Esophagus squamous epithelium (tissue), 5 donors: ENCODE data around the gene CCM2L. TPM values are rescaled to one million over a fixed set of nuclear protein-coding genes. Genes with fewer than 3 reads are reported as not detected.
"Not testable (repeated sequence)": the region's sequence is repeated elsewhere in the genome, so short reads cannot be mapped to it uniquely, and the experiment has no call there.

Source experiments
- DNase-seq: peaks from one replicate; lab custom pipeline; 2025; lab: John Stamatoyannopoulos, UW
- H3K27ac ChIP-seq, 4 donors: fragments of 200-600 bp; sonication (generic); one replicate each; pipeline ENCODE4 v1.5.1; 2016 to 2019; ENCODE audit warnings: mild to moderate bottlenecking in 1 of 4
- H3K27me3 ChIP-seq, 4 donors: fragments of 200-600 bp; sonication (generic); 1 replicate in 3 of 4; 2 replicates in 1 of 4; pipeline versions ENCODE4 v1.5.1 to v1.6.0; 2017 to 2021; ENCODE audit warnings: antibody characterized with exemption in 1 of 4
- H3K36me3 ChIP-seq, 3 donors: fragments of 200-600 bp; sonication (generic); one replicate each; pipeline ENCODE4 v1.5.1; 2016 to 2019
- H3K4me1 ChIP-seq, 3 donors: fragments of 200-600 bp; sonication (generic); one replicate each; pipeline ENCODE4 v1.5.1; 2017 to 2019
- H3K4me3 ChIP-seq, 4 donors: fragments of 200-600 bp; sonication (generic); 1 replicate in 3 of 4; 2 replicates in 1 of 4; pipeline ENCODE4 v1.5.1; 2016 to 2019; ENCODE audit warnings: mild to moderate bottlenecking in 2 of 4, moderate library complexity in 1 of 4
- H3K9me3 ChIP-seq, 3 donors: fragments of 200-600 bp; sonication (generic); one replicate each; pipeline ENCODE4 v1.5.1; 2016 to 2019
- CTCF ChIP-seq, 6 experiments: fragments of 450-650 bp in 4 of 6; fragments of 200-600 bp in 2 of 6; sonication (generic) in 2 of 6; IDR thresholded peaks; one replicate each; pipeline ENCODE4 v1.5.1; 2016 to 2019; ENCODE audit warnings: antibody characterized with exemption in 6 of 6, mild to moderate bottlenecking in 4 of 6, moderate library complexity in 4 of 6
- POLR2A ChIP-seq, 4 donors: fragments of 450-650 bp; IDR thresholded peaks; one replicate each; pipeline ENCODE4 v1.6.1; 2017; ENCODE audit warnings: antibody characterized with exemption in 4 of 4, mild to moderate bottlenecking in 4 of 4, moderate library complexity in 3 of 4
- WGBS, 2 donors: methylation state at CpG; one replicate each; pipeline ENCODE4 v1.1.5; 2018; 5-methylcytosine and 5-hydroxymethylcytosine counted together
- intact Hi-C: fragments of 100-400 bp; cut with DNase I; formaldehyde crosslinking; loops from one replicate; pipeline ENCODE4 v1.15.0; 2022
- total RNA-seq, 4 donors: library from RNA; depleted of rRNA; stranded (reverse); fragments of >200 nt; gene quantifications; one replicate each; pipeline ENCODE4 v1.1.0, GENCODE V29; 2016
- donor health status: DM: yes; HTN: yes; CAD: no.

CCM2L gene
- total RNA-seq, 4 donors from 2014 or later: 0.80 to 4.8 (median 3.1) TPM

GRCh38 chr20:32031007-32031958, 21.0 kb downstream of the CCM2L start:
- Histone ChIP-seq H3K4me1 (peaks cover 0 to 12% (median 9%) of the 10 kb centered on the region in 3 donors), H3K9me3 (no peaks in the 10 kb centered on the region), H3K27me3 (peaks cover 0 to 60% (median 2%) of the 10 kb centered on the region in 4 donors), H3K4me3 (peak overlapping the region in 3 of 4 donors; percentile 18 to 54 (median 21)), H3K27ac (no peak overlapping the region), H3K36me3 (no peaks in the 10 kb centered on the region)
- intact Hi-C loops: loop anchor here (5.0 kb wide), 1 partner anchor 61 kb away; no protein-coding TSS in a partner anchor
- TF ChIP-seq CTCF (IDR thresholded peaks at IDR 0.05): peak; percentile 80 to 98 (median 92)
- TF ChIP-seq POLR2A (IDR thresholded peaks at IDR 0.05): no peak
- WGBS, 2 donors: 21 to 28% methylated on average over 4 of the region's 59 CpGs
- no peak for DNase-seq

GRCh38 chr20:32033316-32033715, 23.1 kb downstream of the CCM2L start:
- H3K27ac ChIP-seq: no peak overlapping the region
- intact Hi-C loops: loop anchor here (5.0 kb wide), 1 partner anchor 59 kb away; no protein-coding TSS in a partner anchor

DNA sequence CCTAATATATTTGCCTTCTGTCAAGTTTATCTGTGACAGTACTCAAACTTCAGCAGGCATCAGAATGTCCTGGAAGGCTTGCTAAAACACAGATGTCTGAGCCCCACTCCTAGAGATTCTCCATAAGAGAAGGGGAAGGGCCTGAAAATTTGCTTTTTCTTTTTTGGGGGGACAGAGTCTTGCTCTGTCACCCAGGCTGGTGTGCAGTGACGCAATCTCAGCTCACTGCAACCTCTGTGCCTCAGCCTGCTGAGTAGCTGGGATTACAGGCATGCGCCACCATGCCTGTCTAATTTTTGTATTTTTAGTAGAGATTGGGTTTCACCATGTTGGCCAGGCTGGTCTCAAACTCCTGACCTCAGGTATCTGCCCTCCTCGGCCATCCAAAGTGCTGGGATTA, 23.5 kb downstream of the CCM2L start:
- peaks cover 0 to 72% (median 2%) of the 10 kb centered on the region in 4 donors for H3K27me3 ChIP-seq
- not testable (repeated sequence) for H3K36me3 ChIP-seq, H3K27ac ChIP-seq, H3K9me3 ChIP-seq, H3K4me3 ChIP-seq, DNase-seq
- peaks cover 0 to 12% (median 9%) of the 10 kb centered on the region in 3 donors for H3K4me1 ChIP-seq
- WGBS, 2 donors: 74 to 81% methylated on average over 3 of the region's 3 CpGs
- intact Hi-C loops: loop anchor here (5.0 kb wide), 1 partner anchor 59 kb away; no protein-coding TSS in a partner anchor

More at GRCh38 chr20:32033316-32033715, 23.1 kb downstream of the CCM2L start:
- Histone ChIP-seq H3K9me3 (no peaks in the 10 kb centered on the region), H3K4me1 (peaks cover 0 to 12% (median 9%) of the 10 kb centered on the region in 3 donors), H3K27me3 (peaks cover 0 to 68% (median 2%) of the 10 kb centered on the region in 4 donors), H3K36me3 (no peaks in the 10 kb centered on the region), H3K4me3 (no peak overlapping the region)
- TF ChIP-seq POLR2A (IDR thresholded peaks at IDR 0.05): no peak
- TF ChIP-seq CTCF (IDR thresholded peaks at IDR 0.05): no peak
- DNase-seq: no peak
- 39 to 45% methylated on average over 2 of the region's 2 CpGs for whole genome bisulfite sequencing, 2 donors

DNA sequence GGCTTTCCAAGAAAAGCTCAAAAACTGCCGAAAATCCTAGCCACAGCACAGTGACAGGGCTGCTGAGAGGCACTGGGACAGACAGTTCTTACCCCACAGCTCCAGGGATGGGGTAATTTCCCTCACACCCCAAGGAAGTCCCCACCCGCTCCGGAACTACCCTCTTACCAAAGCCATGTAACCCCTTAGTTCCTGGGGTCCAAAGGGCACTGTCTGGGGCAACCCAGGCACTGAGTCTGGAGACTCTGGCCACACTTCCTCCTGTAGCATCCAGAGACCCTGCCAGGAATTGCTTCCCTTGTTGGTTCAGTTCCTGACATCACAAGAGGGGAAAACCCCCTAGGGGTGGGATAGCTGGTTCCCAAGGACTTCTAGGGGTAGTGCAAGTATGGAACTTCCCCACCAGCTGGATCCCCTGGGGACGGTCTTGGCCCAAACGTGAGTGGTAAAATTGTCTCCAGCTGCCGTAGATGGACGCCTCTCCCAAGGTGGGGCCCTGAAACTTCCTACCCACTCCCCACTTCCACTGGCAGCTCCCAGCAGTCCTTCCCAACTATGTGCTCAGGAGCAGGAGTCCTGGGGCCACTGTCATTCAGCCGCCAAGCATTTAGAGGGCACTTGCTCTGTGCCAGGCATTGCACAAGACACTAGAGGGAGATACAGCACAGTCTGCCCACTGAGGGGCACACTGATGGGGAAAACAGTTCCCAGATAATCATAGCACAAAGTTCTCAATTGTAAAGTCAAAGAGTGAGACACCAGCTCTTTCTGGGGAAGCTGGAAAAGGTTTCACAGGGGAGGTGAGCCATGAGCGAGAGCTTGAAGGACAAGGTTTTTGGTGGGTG, 24.6 kb downstream of the CCM2L start:
- no peaks in the 10 kb centered on the region for H3K36me3 ChIP-seq
- H3K9me3 ChIP-seq: no peaks in the 10 kb centered on the region
- DNase-seq: no peak
- H3K27ac ChIP-seq: no peak overlapping the region
- no peak overlapping the region for H3K4me3 ChIP-seq
- 39 to 56% methylated on average over 4 of the region's 9 CpGs for WGBS, 2 donors
- intact Hi-C loops: loop anchor here (5.0 kb wide), 1 partner anchor 57 kb away; no protein-coding TSS in a partner anchor
- peaks cover 0 to 75% (median 3%) of the 10 kb centered on the region in 4 donors for H3K27me3 ChIP-seq
- TF ChIP-seq POLR2A (IDR thresholded peaks at IDR 0.05) (no peak), CTCF (IDR thresholded peaks at IDR 0.05) (peak in 3 of 6 experiments; percentile 6 to 24 (median 11))
- peaks cover 0 to 18% (median 9%) of the 10 kb centered on the region in 3 donors for H3K4me1 ChIP-seq

- Histone ChIP-seq H3K4me1 (peaks cover 0 to 24% (median 9%) of the 10 kb centered on the region in 3 donors), H3K27ac (no peak overlapping the region), H3K36me3 (no peaks in the 10 kb centered on the region), H3K4me3 (no peak overlapping the region), H3K9me3 (no peaks in the 10 kb centered on the region), H3K27me3 (peaks cover 0 to 78% (median 3%) of the 10 kb centered on the region in 4 donors)
- intact Hi-C loops: no loop called here
- WGBS, 2 donors: 53 to 72% methylated on average over 3 to 8 of the region's 8 CpGs
- TF ChIP-seq CTCF (IDR thresholded peaks at IDR 0.05) (no peak), POLR2A (IDR thresholded peaks at IDR 0.05) (no peak)
- no peak for DNase-seq
These were observed 25.2 kb downstream of the CCM2L start for GRCh38 chr20:32035426-32035779.
